Measurements from ENCODE around the gene GPR183.

Gene GPR183

GRCh38 chr13:99282264-99283231 lies 24.7 kb downstream of the GPR183 start:
- no peak for DNase-seq (ENCODE audit: low read depth)
- no peak overlapping the region for H3K4me3 ChIP-seq (ENCODE audit: low read depth, low read length)
- no peak for TF ChIP-seq CTCF (IDR thresholded peaks at IDR 0.05; ENCODE audit: control insufficient read depth, extremely low read depth, insufficient read depth)

- no peak for DNase-seq (ENCODE audit: low read depth)
- TF ChIP-seq CTCF (IDR thresholded peaks at IDR 0.05; ENCODE audit: control insufficient read depth, extremely low read depth, insufficient read depth): no peak
- H3K4me3 ChIP-seq (ENCODE audit: low read depth, low read length): no peak overlapping the region
Measured at GRCh38 chr13:99281811-99282263, 25.4 kb downstream of the GPR183 start.

DNA sequence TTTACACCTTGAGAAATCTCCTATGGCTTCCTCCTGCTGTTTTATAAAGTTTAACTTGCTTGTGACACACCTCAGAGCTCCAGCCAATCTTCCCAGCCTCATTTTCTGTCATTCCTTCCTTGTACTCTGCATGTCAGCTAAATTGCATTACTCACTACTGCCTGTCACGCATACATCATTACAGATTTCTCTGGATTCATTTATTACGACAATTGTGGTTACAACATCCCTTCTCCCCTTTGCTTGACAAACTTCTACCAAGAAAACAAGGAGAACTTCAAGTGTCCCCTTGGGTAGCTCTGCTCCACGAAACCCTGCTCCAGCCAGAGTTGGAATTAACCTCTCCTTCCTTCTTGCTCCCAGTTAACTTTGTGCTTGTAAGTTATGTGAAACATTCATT lies 27.0 kb downstream of the GPR183 start:
- DNase-seq (ENCODE audit: low read depth): no peak
- no peak for TF ChIP-seq CTCF (IDR thresholded peaks at IDR 0.05; ENCODE audit: control insufficient read depth, extremely low read depth, insufficient read depth)

GRCh38 chr13:99279637-99280036 lies 27.6 kb downstream of the GPR183 start:
- DNase-seq (ENCODE audit: low read depth): no peak
- H3K4me3 ChIP-seq (ENCODE audit: low read depth, low read length): no peak overlapping the region
- no peak for TF ChIP-seq CTCF (IDR thresholded peaks at IDR 0.05; ENCODE audit: control insufficient read depth, extremely low read depth, insufficient read depth)

More for the DNA sequence above, 27.0 kb downstream of the GPR183 start:
- no peak overlapping the region for H3K4me3 ChIP-seq (ENCODE audit: low read depth, low read length)

DNA sequence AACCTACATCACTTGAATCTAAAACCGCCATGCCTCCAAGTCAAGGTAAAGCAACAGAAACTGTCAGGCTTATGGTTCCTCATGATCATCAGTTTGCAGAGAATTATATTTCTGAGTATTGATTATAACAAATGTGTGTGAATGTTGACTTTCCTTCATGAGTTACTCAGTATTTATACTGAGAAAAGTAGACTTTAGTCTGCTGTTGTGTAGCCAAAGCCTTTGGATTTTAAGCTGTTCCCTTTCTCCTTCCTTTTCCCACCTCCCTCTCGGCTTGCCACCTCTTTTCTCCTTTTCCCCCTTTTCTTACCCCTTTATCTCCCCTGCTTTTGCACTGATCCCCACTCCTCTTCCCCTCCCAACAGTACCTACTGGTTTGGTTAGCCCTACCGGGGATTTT lies 28.4 kb downstream of the GPR183 start:
- H3K4me3 ChIP-seq (ENCODE audit: low read depth, low read length): no peak overlapping the region
- no peak for TF ChIP-seq CTCF (IDR thresholded peaks at IDR 0.05; ENCODE audit: control insufficient read depth, extremely low read depth, insufficient read depth)
- no peak for DNase-seq (ENCODE audit: low read depth)

- DNase-seq (ENCODE audit: low read depth): no peak
- H3K4me3 ChIP-seq (ENCODE audit: low read depth, low read length): no peak overlapping the region
- TF ChIP-seq CTCF (IDR thresholded peaks at IDR 0.05; ENCODE audit: control insufficient read depth, extremely low read depth, insufficient read depth): no peak
Measured at GRCh38 chr13:99278200-99278599, 29.0 kb downstream of the GPR183 start.

Data from LNCaP clone FGC (cell line).